HepG2 (cell line): ENCODE measurements around the gene ABCD4. TPM values are rescaled to one million over a fixed set of nuclear protein-coding genes. Genes with fewer than 3 reads are reported as not detected.

Experiments
- ATF1 ChIP-seq: IDR thresholded peaks from 2 replicates; pipeline ENCODE4 v1.6.1; 2016; ENCODE audit warnings: mild to moderate bottlenecking, control low read depth
- ATF7-NPFF ChIP-seq: sonication (generic); formaldehyde crosslinking; IDR thresholded peaks from 2 replicates; pipeline ENCODE4 v1.8.1; 2023; ENCODE audit warnings: mild to moderate bottlenecking, low read depth, missing genetic modification reagents, moderate library complexity
- BORCS8-MEF2B ChIP-seq: sonication (generic); formaldehyde crosslinking; IDR thresholded peaks from 2 replicates; pipeline ENCODE4 v1.8.0; 2022; ENCODE audit warnings: mild to moderate bottlenecking, missing genetic modification reagents
- FUBP1 ChIP-seq: sonication (generic); formaldehyde crosslinking; IDR thresholded peaks from 2 replicates; pipeline ENCODE4 v1.5.1; 2020; ENCODE audit warnings: missing genetic modification reagents, mild to moderate bottlenecking, borderline replicate concordance
- KAT7 ChIP-seq: IDR thresholded peaks from 2 replicates; pipeline ENCODE4 v1.6.1; 2018; ENCODE audit warnings: borderline replicate concordance, missing compliant biosample characterization
- MZF1 ChIP-seq: sonication (generic); formaldehyde crosslinking; IDR thresholded peaks from 2 replicates; pipeline ENCODE4 v1.8.1; 2023; ENCODE audit warnings: mild to moderate bottlenecking, missing genetic modification reagents, borderline replicate concordance
- SMYD3 ChIP-seq: sonication (generic); formaldehyde crosslinking; IDR thresholded peaks from 2 replicates; pipeline ENCODE4 v1.8.1; 2023; ENCODE audit warnings: mild to moderate bottlenecking, missing genetic modification reagents
- SP1 ChIP-seq, 2 experiments: fragments of 450-650 bp in 1 of 2; sonication (generic) in 1 of 2; formaldehyde crosslinking in 1 of 2; IDR thresholded peaks; 2 replicates each; pipeline versions ENCODE4 v1.4.0 to v1.6.1; 2016 to 2020; ENCODE audit warnings: missing genetic modification reagents in 1 of 2
- XBP1 ChIP-seq: sonication (generic); formaldehyde crosslinking; IDR thresholded peaks from 2 replicates; pipeline ENCODE4 v1.5.0; 2020; ENCODE audit warnings: missing genetic modification reagents
- ZBED4 ChIP-seq: sonication (generic); formaldehyde crosslinking; IDR thresholded peaks from 2 replicates; pipeline ENCODE4 v1.4.0; 2020; ENCODE audit warnings: missing genetic modification reagents, borderline replicate concordance
- ZFP62 ChIP-seq: sonication (generic); formaldehyde crosslinking; IDR thresholded peaks from 2 replicates; pipeline ENCODE4 v1.4.0; 2020; ENCODE audit warnings: missing genetic modification reagents
- ZKSCAN5 ChIP-seq: sonication (generic); formaldehyde crosslinking; IDR thresholded peaks from 2 replicates; pipeline ENCODE4 v1.5.1; 2020; ENCODE audit warnings: mild to moderate bottlenecking, missing genetic modification reagents
- ZNF224 ChIP-seq: sonication (generic); formaldehyde crosslinking; IDR thresholded peaks from 2 replicates; pipeline ENCODE4 v1.5.0; 2020; ENCODE audit warnings: mild to moderate bottlenecking, missing genetic modification reagents
- ZNF451 ChIP-seq: sonication (generic); formaldehyde crosslinking; IDR thresholded peaks from 2 replicates; pipeline ENCODE4 v1.5.0; 2020; ENCODE audit warnings: mild to moderate bottlenecking, missing genetic modification reagents
- ZNF552 ChIP-seq: sonication (generic); formaldehyde crosslinking; IDR thresholded peaks from 2 replicates; pipeline ENCODE4 v1.9.0; 2022; ENCODE audit warnings: missing genetic modification reagents, mild to moderate bottlenecking, borderline replicate concordance
- ZNF569 ChIP-seq: sonication (generic); formaldehyde crosslinking; IDR thresholded peaks from 2 replicates; pipeline ENCODE4 v1.5.0; 2020; ENCODE audit warnings: mild to moderate bottlenecking, missing genetic modification reagents, moderate library complexity, borderline replicate concordance
- ZNF614 ChIP-seq: IDR thresholded peaks from 2 replicates; pipeline ENCODE4 v1.6.1; 2018; ENCODE audit warnings: missing biosample characterization, missing genetic modification reagents, inconsistent platforms, borderline replicate concordance
- ZNF724P ChIP-seq: sonication (generic); formaldehyde crosslinking; IDR thresholded peaks from 2 replicates; pipeline ENCODE4 v1.8.0; 2022; ENCODE audit warnings: missing genetic modification reagents, borderline replicate concordance
- ZNF891 ChIP-seq: sonication (generic); formaldehyde crosslinking; IDR thresholded peaks from 2 replicates; pipeline ENCODE4 v1.5.0; 2020; ENCODE audit warnings: mild to moderate bottlenecking, missing genetic modification reagents
- ZXDC ChIP-seq: sonication (generic); formaldehyde crosslinking; IDR thresholded peaks from 2 replicates; pipeline ENCODE4 v1.5.0; 2020; ENCODE audit warnings: mild to moderate bottlenecking, missing genetic modification reagents
- polyA plus RNA-seq, 8 experiments: library from polyadenylated mRNA; depleted of rRNA in 3 of 8; stranded (reverse) in 7 of 8; unstranded in 1 of 8; fragments of >200 nt; fragmentation: Illumina TruSeq in 4 of 8; extraction: Trizol in 4 of 8; gene quantifications; 2 replicates each; pipeline versions ENCODE4 v1.2.1 to v1.2.3, GENCODE V29; 2011 to 2016; ENCODE audit warnings: low read depth in 4 of 8, missing spikeins in 1 of 8, mixed read lengths in 1 of 8; ENCODE audit not compliant: insufficient read depth in 1 of 8
- total RNA-seq, 5 experiments: library from RNA; depleted of rRNA; stranded (reverse); fragments of >200 nt; fragmentation: Illumina TruSeq; extraction: Trizol; gene quantifications; 2 replicates each; pipeline ENCODE4 v1.2.3, GENCODE V29; 2016; ENCODE audit warnings: low read depth in 1 of 5

Gene ABCD4
- total and polyA plus RNA-seq, 2 of the 13 experiments (the other 11 are each of a cell fraction or from before 2014, with no cell fraction given) = 47.5 to 50.5 TPM

- TF ChIP-seq ZNF552 (CRISPR knock-in tag) (peak; percentile 65; the same call in 1 of the 2 replicates), ZXDC (CRISPR knock-in tag) (no peak), ZFP62 (CRISPR knock-in tag) (no peak), BORCS8-MEF2B (CRISPR knock-in tag) (peak; percentile 68; the same call in 1 of the 2 replicates), ZNF891 (CRISPR knock-in tag) (peak; percentile 82; the same call in 1 of the 2 replicates), ZBED4 (CRISPR knock-in tag) (peak; percentile 67; the same call in 1 of the 2 replicates), SP1 (IDR thresholded peaks at IDR 0.05) (no peak), SP1 (CRISPR knock-in tag; IDR thresholded peaks at IDR 0.05) (peak; percentile 14), KAT7 (CRISPR knock-in tag) (peak; percentile 94), ZNF569 (CRISPR knock-in tag) (peak; percentile 88; the same call in 1 of the 2 replicates), ZNF224 (CRISPR knock-in tag) (0 out of 2 replicates have a peak, but pooled peaks have one; percentile 74), ZNF724P (CRISPR knock-in tag) (0 out of 2 replicates have a peak, but pooled peaks have one; percentile 61), MZF1 (CRISPR knock-in tag) (peak; percentile 54; the same call in 1 of the 2 replicates), ATF1 (0 out of 2 replicates have a peak, but pooled peaks have one; percentile 36), ATF7-NPFF (CRISPR knock-in tag) (peak; percentile 86), ZKSCAN5 (CRISPR knock-in tag) (peak; percentile 67), SMYD3 (CRISPR knock-in tag) (no peak), ZNF614 (CRISPR knock-in tag) (peak; percentile 18; the same call in 1 of the 2 replicates), ZNF451 (CRISPR knock-in tag) (no peak), XBP1 (CRISPR knock-in tag) (no peak), FUBP1 (no peak)
Measured at GRCh38 chr14:74302634-74303569, at the start of gene ABCD4 (continued).
